GM10266 (cell line): ENCODE measurements around the gene SLC43A2.

Experiments
- DNase-seq: peaks from one replicate; pipeline ENCODE4 v3.0.0; 2012; ENCODE audit errors: extremely low spot score
- TF ChIP-seq, protein P1 (sequence below): IDR thresholded peaks from 2 replicates; pipeline ENCODE4 v1.5.1; 2012; ENCODE audit warnings: mild to moderate bottlenecking, low read depth; ENCODE audit not compliant: control insufficient read depth, insufficient read depth; ENCODE audit errors: missing control alignments

SLC43A2 gene

DNA sequence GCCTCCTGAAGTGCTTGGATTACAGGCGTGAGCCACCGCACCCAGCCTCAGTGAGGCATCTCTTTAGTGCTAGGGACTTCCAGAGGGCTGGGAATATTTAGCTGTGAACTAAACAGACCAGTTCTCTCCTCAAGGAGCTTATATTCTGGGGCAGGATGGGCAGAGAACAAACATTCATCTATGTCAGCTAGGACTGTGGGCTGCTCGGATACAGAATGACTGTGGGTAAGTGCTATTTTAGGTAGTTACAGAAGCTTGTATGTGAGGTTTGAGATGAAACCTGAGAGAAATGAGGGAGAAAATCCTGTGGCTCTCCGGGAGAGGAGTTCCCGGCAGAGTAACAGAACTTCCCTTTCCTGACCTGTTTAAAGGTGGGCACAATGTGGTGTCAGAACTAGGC, 106.0 kb downstream of the SLC43A2 start:
- TF ChIP-seq, protein P1, sequence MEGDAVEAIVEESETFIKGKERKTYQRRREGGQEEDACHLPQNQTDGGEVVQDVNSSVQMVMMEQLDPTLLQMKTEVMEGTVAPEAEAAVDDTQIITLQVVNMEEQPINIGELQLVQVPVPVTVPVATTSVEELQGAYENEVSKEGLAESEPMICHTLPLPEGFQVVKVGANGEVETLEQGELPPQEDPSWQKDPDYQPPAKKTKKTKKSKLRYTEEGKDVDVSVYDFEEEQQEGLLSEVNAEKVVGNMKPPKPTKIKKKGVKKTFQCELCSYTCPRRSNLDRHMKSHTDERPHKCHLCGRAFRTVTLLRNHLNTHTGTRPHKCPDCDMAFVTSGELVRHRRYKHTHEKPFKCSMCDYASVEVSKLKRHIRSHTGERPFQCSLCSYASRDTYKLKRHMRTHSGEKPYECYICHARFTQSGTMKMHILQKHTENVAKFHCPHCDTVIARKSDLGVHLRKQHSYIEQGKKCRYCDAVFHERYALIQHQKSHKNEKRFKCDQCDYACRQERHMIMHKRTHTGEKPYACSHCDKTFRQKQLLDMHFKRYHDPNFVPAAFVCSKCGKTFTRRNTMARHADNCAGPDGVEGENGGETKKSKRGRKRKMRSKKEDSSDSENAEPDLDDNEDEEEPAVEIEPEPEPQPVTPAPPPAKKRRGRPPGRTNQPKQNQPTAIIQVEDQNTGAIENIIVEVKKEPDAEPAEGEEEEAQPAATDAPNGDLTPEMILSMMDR, result no peak
- no peak for DNase-seq

DNA sequence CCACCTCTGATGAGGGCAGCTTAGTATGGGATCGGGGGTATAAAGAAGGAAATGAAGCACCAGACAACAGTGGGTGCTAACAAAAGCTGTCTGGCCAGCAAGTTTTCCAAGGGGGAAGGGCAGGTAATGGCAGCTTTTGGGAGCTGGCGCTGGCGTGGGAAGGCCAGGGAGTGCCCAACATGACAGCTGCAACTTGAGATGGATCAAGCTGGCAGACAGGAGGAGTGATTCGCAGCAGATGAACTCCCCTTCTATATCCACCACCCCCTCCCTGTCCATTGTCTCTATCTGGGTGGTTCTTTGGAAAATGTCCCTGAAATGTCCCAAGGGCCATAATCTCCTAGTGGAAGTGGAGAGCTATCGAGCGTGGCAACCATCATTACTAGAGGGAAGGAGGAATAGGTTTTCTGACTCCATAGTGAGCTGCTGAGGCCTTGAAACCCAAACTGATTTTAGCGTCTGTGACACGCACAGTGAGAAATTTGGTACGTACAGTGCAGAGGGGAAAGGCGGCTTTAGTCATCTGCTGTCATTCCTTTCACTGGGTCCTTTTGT, 107.5 kb downstream of the SLC43A2 start:
- no peak for DNase-seq
- TF ChIP-seq, protein P1, result no peak

DNA sequence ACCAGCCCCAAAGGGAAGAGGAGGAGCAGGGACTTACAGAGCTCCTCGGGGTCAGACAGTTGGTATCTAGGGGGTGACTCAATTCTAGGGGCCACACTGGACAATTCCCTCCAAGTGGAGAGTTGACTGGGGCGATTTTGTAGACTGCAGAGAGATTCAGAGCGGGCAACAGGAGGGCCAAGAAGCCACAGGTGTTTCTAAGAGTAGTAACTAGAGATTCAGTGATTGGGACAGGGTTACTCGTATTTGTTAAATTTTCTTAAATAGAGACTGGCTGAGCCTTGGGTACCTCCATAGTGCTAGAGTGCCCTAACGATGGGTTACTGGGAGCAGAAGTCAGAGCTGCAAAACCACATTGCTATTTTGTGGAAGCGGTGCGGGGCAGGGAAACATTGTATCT, 109.0 kb downstream of the SLC43A2 start:
- TF ChIP-seq, protein P1, result no peak

More for the DNA sequence above, 109.0 kb downstream of the SLC43A2 start:
- DNase-seq, result no peak
